ENCODE results near the gene SSBP2. TPM values are rescaled to one million over a fixed set of nuclear protein-coding genes. Genes with fewer than 3 reads are reported as not detected.
A peak's percentile ranks its signal among the peaks of the same experiment; 100 is the strongest.

The SSBP2 gene
- total RNA-seq, 2 experiments from 2014 or later, result 13.1 to 21.5 TPM

DNA sequence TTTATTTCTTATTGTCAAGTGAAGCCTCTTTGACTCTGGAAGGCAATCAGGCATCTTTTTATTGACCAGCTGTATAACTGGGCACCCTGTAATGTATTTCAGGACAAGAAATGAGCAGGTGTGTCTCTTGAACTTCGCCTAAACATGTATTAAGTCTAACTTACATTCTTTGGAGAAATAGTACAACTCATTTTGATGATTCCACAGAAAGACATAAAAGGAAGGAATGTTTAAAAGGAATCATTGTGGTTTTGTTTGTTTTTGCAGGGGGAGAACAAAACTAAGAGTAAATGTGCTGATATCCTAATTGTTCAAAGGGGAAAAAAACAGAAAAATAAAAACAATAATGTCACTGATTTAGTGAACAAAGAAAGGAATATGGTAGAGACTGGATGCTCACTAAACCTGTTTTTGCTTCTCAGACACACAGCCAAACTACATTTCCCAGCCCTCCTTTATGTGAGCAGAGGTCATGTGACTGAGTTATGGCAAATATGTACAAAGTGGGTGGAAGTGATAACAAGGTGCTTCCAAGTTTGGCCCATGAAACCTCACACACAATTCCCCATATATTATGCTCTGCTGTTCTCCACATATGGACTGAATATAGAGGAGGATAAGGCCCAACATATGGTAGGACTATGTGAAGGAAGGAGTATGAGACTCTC, 206.4 kb downstream of the SSBP2 start:
- DNase-seq, result no peak
- H3K27ac Mint-ChIP-seq, result no peak overlapping the region
- peaks cover 4% of the 10 kb centered on the region for H3K4me1 Mint-ChIP-seq
- H3K27me3 Mint-ChIP-seq, result no peaks in the 10 kb centered on the region
- ATAC-seq, result no peak
- no peak overlapping the region for H3K4me3 Mint-ChIP-seq
- CTCF ChIA-PET, result no interaction called here
- H3K9me3 Mint-ChIP-seq (ENCODE audit: low read depth), result peaks cover 5% of the 10 kb centered on the region
- peaks cover 14% of the 10 kb centered on the region for H3K36me3 Mint-ChIP-seq

DNA sequence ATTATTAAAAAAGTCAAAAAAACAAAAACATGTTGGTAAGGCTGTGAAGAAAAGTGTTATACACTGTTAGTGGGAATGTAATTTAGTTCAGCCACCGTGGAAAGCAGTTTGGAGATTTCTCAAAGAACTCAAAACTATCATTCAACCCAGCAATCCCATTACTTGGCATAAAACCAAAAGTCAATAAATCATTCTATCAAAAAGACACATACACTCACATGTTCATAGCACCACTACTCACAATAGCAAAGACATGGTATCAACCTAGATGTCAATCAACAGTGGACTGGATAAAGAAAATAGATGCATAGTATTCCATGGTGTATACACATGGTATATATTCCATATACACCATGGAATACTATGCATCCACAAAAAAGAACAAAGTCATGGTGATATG, 208.7 kb downstream of the SSBP2 start:
- peaks cover 5% of the 10 kb centered on the region for H3K9me3 Mint-ChIP-seq (ENCODE audit: low read depth)
- DNase-seq (no peak), ATAC-seq (no peak)
- CTCF ChIA-PET, result no interaction called here
- no peak overlapping the region for H3K4me3 Mint-ChIP-seq
- peaks cover 8% of the 10 kb centered on the region for H3K4me1 Mint-ChIP-seq
- peaks cover 18% of the 10 kb centered on the region for H3K36me3 Mint-ChIP-seq
- no peak overlapping the region for H3K27ac Mint-ChIP-seq
- no peaks in the 10 kb centered on the region for H3K27me3 Mint-ChIP-seq

DNA sequence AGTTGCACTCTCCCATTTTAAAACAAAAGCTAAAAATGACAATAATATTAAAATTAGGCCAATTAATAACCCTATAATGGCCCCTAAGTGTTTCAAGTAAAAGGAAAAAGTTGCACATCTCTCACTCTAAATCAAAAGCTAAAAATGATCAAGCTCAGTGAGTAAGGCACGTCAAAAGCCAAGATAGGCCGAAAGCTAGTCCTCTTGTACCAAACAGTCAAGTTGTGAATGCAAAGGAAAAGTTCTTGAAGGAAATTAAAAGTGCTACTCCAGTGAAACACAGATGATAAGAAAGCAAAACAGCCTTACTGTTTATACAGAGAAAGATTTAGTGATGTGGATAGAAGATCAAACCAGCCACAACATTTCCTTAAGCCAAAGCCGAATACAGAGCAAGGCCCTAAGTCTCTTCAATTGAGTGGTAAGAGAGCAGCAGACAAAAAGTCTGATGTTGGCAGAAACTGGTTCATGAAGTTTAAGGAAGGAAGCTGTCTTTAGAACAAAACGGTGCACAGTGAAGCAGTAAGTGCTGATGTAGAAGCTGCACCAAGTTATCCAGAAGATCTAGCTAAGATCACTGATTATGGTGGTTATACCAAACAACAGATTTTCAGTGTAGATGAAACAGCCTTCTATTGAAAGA, 212.9 kb downstream of the SSBP2 start:
- Mint-ChIP-seq H3K36me3 (peaks cover 18% of the 10 kb centered on the region), H3K27ac (no peak overlapping the region), H3K27me3 (no peaks in the 10 kb centered on the region), H3K9me3 (ENCODE audit: low read depth) (peaks cover 3% of the 10 kb centered on the region), H3K4me3 (no peak overlapping the region), H3K4me1 (peaks cover 8% of the 10 kb centered on the region)
- ATAC-seq, result no peak
- no peak for DNase-seq
- CTCF ChIA-PET, result interaction anchor here (0.6 to 1.2 kb wide), 2 partner anchors 34 to 161 kb away, joined by 3 read pairs; no protein-coding TSS in a partner anchor

DNA sequence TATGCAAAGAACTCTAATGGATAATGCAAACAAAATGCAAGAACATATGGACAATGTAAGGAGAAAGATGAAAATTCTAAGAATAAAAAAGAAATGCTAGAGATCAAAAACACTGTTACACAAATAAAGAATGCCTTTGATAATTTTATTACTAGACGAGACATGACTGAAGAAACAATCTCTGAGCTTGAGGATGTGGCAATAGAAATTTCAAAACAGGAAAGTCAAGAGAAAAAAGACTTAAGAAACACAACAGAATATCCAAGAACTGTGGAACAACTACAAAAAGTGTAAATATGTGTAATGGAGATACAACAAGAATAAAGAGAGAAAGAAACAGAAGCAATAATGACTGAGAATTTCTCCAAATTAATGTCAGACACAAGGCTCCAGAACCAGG, 216.5 kb downstream of the SSBP2 start:
- H3K27me3 Mint-ChIP-seq, result no peaks in the 10 kb centered on the region
- H3K4me3 Mint-ChIP-seq, result no peak overlapping the region
- no peaks in the 10 kb centered on the region for H3K9me3 Mint-ChIP-seq (ENCODE audit: low read depth)
- H3K4me1 Mint-ChIP-seq, result peaks cover 12% of the 10 kb centered on the region
- ATAC-seq, result no peak
- CTCF ChIA-PET, result interaction anchor here (0.9 kb wide), 1 partner anchor 260 kb away, joined by 3 read pairs; no protein-coding TSS in a partner anchor
- peaks cover 8% of the 10 kb centered on the region for H3K36me3 Mint-ChIP-seq
- H3K27ac Mint-ChIP-seq, result no peak overlapping the region
- no peak for DNase-seq

DNA sequence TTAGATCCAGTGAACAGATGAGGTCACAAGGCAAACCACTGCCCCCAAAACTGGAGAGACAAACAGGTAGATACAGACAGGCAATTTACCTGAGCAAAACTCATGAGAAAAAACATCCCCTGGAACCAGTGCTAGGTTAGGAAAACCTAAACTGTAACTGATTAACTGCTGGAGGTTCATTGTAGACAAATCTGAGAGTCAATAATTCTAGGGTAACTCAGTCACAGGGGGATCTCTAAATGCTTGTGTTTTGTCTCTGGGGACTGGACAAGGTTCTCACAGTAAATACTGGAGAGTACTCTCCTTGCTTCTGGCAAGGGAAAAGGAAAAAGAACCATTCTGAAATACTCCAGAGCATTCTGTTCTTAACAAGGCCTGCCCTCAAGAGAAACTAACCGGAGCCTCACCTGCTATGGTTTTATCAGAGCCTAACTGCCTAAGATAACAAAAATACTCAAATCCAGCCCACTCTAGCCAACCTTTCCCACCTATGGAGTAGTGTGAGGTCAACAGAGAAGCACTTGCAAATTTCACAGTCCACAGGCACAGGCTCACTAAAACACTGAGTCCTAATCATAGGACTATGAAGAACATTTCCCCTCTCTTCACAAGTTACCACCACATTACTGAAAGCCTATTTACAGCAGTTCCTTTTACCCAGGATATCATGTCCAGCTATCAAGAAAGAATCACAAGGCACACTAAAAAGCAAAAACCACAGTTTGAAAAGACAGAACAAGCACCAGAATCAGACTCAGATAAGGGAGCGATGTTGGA, 217.1 kb downstream of the SSBP2 start:
- H3K4me1 Mint-ChIP-seq, result peaks cover 14% of the 10 kb centered on the region
- no peaks in the 10 kb centered on the region for H3K9me3 Mint-ChIP-seq (ENCODE audit: low read depth)
- H3K36me3 Mint-ChIP-seq, result peaks cover 4% of the 10 kb centered on the region
- H3K27me3 Mint-ChIP-seq, result no peaks in the 10 kb centered on the region
- DNase-seq (no peak), ATAC-seq (no peak)
- CTCF ChIA-PET, result interaction anchor here (0.9 kb wide), 1 partner anchor 261 kb away, joined by 3 read pairs; no protein-coding TSS in a partner anchor
- no peak overlapping the region for H3K4me3 Mint-ChIP-seq
- no peak overlapping the region for H3K27ac Mint-ChIP-seq

DNA sequence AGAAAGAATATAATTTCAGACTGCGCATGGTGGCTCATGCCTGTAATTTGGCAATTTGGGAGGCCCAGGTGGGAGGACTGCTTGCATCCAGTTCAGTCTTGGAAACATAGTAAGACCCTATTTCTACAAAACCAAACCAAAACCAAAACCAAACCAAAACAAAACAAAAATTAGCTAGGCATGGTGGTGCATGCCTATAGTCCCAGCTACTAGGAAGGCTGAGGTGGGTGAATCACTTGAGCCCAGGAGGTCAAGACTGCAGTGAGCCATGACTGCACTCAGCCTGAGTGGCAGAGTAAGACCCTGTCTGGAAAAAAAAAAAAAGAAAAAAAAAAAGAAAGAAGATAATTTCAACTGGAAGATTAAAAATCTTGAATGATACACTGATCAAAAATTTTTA, 220.0 kb downstream of the SSBP2 start:
- H3K4me1 Mint-ChIP-seq, result peaks cover 10% of the 10 kb centered on the region
- CTCF ChIA-PET, result interaction anchor here (0.9 kb wide), 1 partner anchor 19 kb away, joined by 3 read pairs; no protein-coding TSS in a partner anchor
- DNase-seq (no peak), ATAC-seq (no peak)
- no peak overlapping the region for H3K4me3 Mint-ChIP-seq
- peaks cover 4% of the 10 kb centered on the region for H3K36me3 Mint-ChIP-seq
- H3K9me3 Mint-ChIP-seq (ENCODE audit: low read depth), result no peaks in the 10 kb centered on the region
- no peak overlapping the region for H3K27ac Mint-ChIP-seq
- no peaks in the 10 kb centered on the region for H3K27me3 Mint-ChIP-seq

DNA sequence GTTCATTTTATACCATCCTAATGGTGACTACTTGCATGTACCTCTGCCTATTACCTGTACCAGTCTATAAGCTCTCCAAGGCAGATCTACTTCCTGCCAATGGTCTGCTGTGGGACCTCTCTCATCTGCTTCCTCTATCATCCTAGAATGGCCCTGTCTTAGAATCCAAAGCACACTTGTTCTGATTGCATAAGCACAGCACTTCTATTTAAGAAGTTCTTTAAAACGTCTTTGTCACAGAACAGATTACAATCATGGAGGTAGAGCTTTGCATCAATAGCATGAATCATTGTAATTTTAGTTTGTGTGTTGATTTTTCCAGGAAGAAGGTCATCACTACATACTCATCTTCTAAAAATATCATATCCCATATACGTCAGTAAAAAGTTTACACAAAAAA, 225.2 kb downstream of the SSBP2 start:
- ATAC-seq (peak; percentile 42), DNase-seq (no peak)
- H3K4me1 Mint-ChIP-seq, result peaks cover 10% of the 10 kb centered on the region
- no peaks in the 10 kb centered on the region for H3K9me3 Mint-ChIP-seq (ENCODE audit: low read depth)
- H3K27ac Mint-ChIP-seq, result no peak overlapping the region
- no peak overlapping the region for H3K4me3 Mint-ChIP-seq
- H3K36me3 Mint-ChIP-seq, result peaks cover 2% of the 10 kb centered on the region
- CTCF ChIA-PET, result no interaction called here
- no peaks in the 10 kb centered on the region for H3K27me3 Mint-ChIP-seq

DNA sequence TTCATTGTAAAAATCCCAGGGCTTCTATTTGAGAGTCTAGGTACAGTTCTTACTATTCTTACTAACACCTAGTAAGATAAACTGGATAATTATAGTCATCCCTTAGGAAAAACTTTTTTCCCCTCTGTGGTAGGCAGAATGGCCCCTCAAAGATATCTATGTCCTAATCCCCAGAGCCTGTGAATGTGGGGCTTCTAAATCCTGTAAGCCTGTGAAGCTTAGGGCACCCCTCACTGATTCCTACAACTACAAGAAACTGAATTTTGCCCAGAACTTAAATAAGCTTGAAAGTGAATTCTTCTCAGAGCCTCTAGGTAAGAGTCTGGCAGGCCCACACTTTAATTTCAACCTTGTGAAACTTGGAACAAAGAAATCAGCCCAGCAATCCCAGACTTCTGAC, 226.9 kb downstream of the SSBP2 start:
- Mint-ChIP-seq H3K36me3 (no peaks in the 10 kb centered on the region), H3K4me3 (no peak overlapping the region), H3K27ac (no peak overlapping the region), H3K27me3 (no peaks in the 10 kb centered on the region), H3K4me1 (peaks cover 6% of the 10 kb centered on the region), H3K9me3 (ENCODE audit: low read depth) (no peaks in the 10 kb centered on the region)
- DNase-seq, result no peak
- no peak for ATAC-seq
- CTCF ChIA-PET, result no interaction called here

DNA sequence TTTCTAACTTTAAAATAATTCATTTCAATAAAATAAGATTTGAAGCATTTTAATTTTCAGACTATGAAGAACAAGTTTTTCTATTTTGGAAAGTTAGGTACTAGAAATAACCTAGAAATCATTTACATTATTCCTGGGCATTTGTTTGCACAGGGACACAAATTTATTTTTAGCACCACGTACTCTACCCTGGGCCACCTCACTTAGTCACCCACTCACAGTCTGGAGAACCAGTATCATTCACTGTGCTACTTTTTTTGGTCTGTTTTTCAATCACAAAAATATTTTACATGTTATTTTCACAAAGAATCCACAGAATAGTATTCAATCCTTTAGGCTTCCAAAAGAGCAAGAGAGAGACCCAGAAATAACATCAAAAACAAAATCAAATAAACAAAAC, 228.3 kb downstream of the SSBP2 start:
- Mint-ChIP-seq H3K36me3 (no peaks in the 10 kb centered on the region), H3K4me3 (no peak overlapping the region), H3K9me3 (ENCODE audit: low read depth) (no peaks in the 10 kb centered on the region), H3K27ac (no peak overlapping the region), H3K4me1 (peaks cover 6% of the 10 kb centered on the region), H3K27me3 (no peaks in the 10 kb centered on the region)
- CTCF ChIA-PET, result no interaction called here
- ATAC-seq (no peak), DNase-seq (no peak)

DNA sequence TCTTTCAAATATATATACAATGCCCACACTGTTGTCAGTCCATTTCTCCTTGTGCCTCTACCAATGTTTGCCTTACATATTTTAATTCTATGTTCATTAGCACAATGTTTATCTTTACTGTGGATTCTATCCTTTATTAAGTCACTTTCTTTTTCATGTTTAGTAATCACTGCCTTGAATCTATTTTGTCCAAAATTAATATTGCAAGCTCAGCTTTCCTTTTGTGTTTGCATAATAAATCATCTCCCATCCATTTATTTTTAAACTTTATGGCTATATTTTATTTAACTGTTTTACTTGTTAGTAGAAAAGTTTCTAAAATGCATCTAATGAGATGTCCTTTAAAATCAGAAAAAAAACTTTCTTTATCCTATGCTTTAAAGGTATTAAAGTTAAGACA, 230.1 kb downstream of the SSBP2 start:
- H3K36me3 Mint-ChIP-seq, result no peaks in the 10 kb centered on the region
- H3K9me3 Mint-ChIP-seq (ENCODE audit: low read depth), result no peaks in the 10 kb centered on the region
- ATAC-seq (no peak), DNase-seq (no peak)
- no peak overlapping the region for H3K27ac Mint-ChIP-seq
- H3K27me3 Mint-ChIP-seq, result no peaks in the 10 kb centered on the region
- CTCF ChIA-PET, result no interaction called here
- H3K4me3 Mint-ChIP-seq, result no peak overlapping the region
- H3K4me1 Mint-ChIP-seq, result peaks cover 5% of the 10 kb centered on the region

DNA sequence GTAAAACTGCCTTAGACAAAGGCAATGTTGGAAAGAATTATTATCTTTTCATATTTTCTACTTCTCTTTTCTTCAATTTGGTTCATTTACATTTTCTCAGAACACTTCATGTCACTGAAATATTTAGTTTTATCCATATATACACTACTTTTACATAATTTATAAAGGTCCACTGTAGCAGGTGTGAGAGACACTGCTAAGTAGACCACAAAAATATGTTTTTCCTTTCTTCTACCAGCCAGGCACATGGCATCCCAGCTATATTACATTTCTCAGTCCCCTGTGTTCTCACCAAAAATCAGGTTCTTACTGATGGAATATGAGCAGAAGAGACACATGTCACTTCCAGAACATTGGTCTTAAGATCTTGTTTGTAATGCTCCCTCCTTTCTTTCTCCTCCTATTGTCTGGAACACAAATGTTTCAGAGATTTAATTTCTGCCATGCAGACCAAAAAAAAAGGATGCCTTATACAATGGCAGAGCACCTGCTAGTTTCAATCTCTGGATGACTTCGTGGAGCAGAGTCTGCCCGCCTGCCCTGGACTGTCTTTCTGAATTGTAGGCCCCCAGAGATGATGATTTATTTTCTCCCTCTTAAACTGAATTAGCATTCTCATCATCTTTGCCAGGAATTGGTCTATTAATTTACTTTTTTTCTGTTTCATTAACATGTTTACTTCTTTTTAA, 231.5 kb downstream of the SSBP2 start:
- no peak overlapping the region for H3K4me3 Mint-ChIP-seq

DNA sequence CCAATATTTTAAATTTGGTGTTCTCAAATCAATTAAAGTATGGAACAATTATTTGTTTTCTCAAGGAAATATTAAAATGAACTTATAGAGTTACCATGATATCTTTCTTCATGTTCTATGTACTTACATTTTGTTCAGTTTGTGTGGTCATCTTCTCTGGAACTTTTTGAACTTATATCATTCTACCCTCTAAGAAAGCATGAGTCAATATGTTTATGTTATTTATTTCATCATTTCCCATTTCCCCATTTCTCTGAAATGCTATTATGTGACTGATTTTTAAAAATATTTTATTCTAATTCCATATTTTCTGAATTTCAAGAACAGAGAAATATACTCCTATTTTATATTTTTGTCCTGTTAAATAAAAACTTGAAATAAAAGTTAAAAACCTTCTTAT, 233.4 kb downstream of the SSBP2 start:
- H3K36me3 Mint-ChIP-seq, result no peaks in the 10 kb centered on the region
- CTCF ChIA-PET, result no interaction called here
- H3K4me3 Mint-ChIP-seq, result no peak overlapping the region
- H3K27ac Mint-ChIP-seq, result no peak overlapping the region
- no peaks in the 10 kb centered on the region for H3K4me1 Mint-ChIP-seq
- ATAC-seq (no peak), DNase-seq (no peak)
- H3K9me3 Mint-ChIP-seq (ENCODE audit: low read depth), result no peaks in the 10 kb centered on the region
- no peaks in the 10 kb centered on the region for H3K27me3 Mint-ChIP-seq

More for the DNA sequence above, 231.5 kb downstream of the SSBP2 start:
- ATAC-seq (no peak), DNase-seq (no peak)
- Mint-ChIP-seq H3K36me3 (no peaks in the 10 kb centered on the region), H3K27ac (no peak overlapping the region), H3K27me3 (no peaks in the 10 kb centered on the region), H3K4me1 (no peaks in the 10 kb centered on the region), H3K9me3 (ENCODE audit: low read depth) (no peaks in the 10 kb centered on the region)
- CTCF ChIA-PET, result no interaction called here

DNA sequence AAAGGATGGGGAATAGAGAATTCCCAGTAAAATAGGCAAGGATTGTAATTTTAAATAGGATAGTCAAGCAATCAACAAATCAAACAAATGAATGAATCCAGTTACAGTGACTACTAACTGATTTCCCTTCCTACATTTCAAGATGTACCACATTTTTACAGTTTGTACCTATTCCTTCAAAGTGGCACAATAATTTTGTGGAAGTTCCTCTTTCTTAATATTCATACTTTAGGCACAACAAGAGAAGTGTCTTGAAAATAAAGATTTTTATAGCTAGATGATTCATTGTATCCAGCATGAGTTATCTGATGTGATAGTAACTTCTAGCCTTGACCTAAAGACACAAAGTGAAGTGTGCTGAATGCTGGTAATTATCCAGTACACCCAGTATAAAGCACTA, 234.8 kb downstream of the SSBP2 start:
- Mint-ChIP-seq H3K27ac (no peak overlapping the region), H3K4me1 (no peaks in the 10 kb centered on the region), H3K4me3 (no peak overlapping the region), H3K9me3 (ENCODE audit: low read depth) (no peaks in the 10 kb centered on the region), H3K27me3 (no peaks in the 10 kb centered on the region), H3K36me3 (no peaks in the 10 kb centered on the region)
- no peak for ATAC-seq
- no peak for DNase-seq
- CTCF ChIA-PET, result interaction anchor here (1.2 kb wide), 1 partner anchor 323 kb away, joined by 3 read pairs; no protein-coding TSS in a partner anchor
